ENCODE results near the gene RPL36AL.
"Not testable (repeated sequence)": the region's sequence is repeated elsewhere in the genome, so short reads cannot be mapped to it uniquely, and the experiment has no call there.

The RPL36AL gene

GRCh38 chr14:49620182-49621113, at the start of gene RPL36AL, which contains the start of gene MGAT2:
RPL36AL (minus strand) TSS chr14:49620626; CDS start chr14:49619104, 1,522 bp downstream.
MGAT2 (plus strand) TSS chr14:49620799; CDS start chr14:49621269, 470 bp downstream.
- H3K27me3 ChIP-seq = no peaks in the 10 kb centered on the region
- H3K36me3 ChIP-seq = peaks cover 50% of the 10 kb centered on the region
- H4K20me1 ChIP-seq = peaks cover 91% of the 10 kb centered on the region
- H3K9me3 ChIP-seq = no peaks in the 10 kb centered on the region
- peak within 1 kb of the TSS; percentile 95 for H3K27ac ChIP-seq
- no peak for TF ChIP-seq Cebpa-rat (IDR thresholded peaks at IDR 0.05)
- H3K4me2 ChIP-seq = peak within 1 kb of the TSS; percentile 94
- peak within 1 kb of the TSS; percentile 96 for H3K9ac ChIP-seq
- peaks cover 61% of the 10 kb centered on the region for H3K4me1 ChIP-seq
- peak within 1 kb of the TSS; percentile 85 for H3K4me3 ChIP-seq

GRCh38 chr14:49659526-49660455, 39.4 kb upstream of the RPL36AL start:
- H3K4me1 ChIP-seq = no peaks in the 10 kb centered on the region
- H3K36me3 ChIP-seq = peaks cover 43% of the 10 kb centered on the region
- H3K27ac ChIP-seq = no peak overlapping the region
- TF ChIP-seq Cebpa-rat (IDR thresholded peaks at IDR 0.05) = no peak
- no peak overlapping the region for H3K9ac ChIP-seq
- H3K4me2 ChIP-seq = no peak overlapping the region
- no peak overlapping the region for H3K4me3 ChIP-seq
- no peaks in the 10 kb centered on the region for H3K27me3 ChIP-seq
- no peaks in the 10 kb centered on the region for H3K9me3 ChIP-seq
- no peaks in the 10 kb centered on the region for H4K20me1 ChIP-seq

GRCh38 chr14:49657500-49657899, 37.1 kb upstream of the RPL36AL start:
- not testable (repeated sequence) for H3K27ac ChIP-seq, H4K20me1 ChIP-seq, H3K4me1 ChIP-seq, H3K9ac ChIP-seq, H3K4me3 ChIP-seq, H3K4me2 ChIP-seq, H3K9me3 ChIP-seq, H3K27me3 ChIP-seq
- peaks cover 46% of the 10 kb centered on the region for H3K36me3 ChIP-seq

DNA sequence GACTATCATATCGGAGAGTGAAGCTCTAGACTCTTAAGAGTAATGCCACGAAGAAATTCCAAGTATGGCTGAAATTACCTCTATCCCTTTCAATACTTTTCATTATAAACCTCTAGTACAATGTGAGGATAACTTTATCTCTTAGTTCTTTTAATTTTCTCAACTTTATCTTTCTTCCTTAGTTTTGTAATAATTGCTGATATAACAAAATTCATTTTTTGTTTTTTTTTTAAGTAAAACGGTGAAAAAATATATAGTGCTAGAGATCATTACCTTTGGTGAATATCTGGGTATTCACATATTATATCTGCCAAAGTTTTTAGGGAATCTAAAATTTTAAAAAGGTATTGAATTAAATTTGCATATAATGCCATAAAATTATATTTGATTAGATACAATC, 34.1 kb upstream of the RPL36AL start:
- Histone ChIP-seq H3K4me2 (no peak overlapping the region), H4K20me1 (no peaks in the 10 kb centered on the region; the same call in 1 of the 2 replicates), H3K9me3 (no peaks in the 10 kb centered on the region), H3K9ac (no peak overlapping the region), H3K4me1 (no peaks in the 10 kb centered on the region), H3K4me3 (no peak overlapping the region), H3K27ac (no peak overlapping the region), H3K36me3 (peaks cover 47% of the 10 kb centered on the region), H3K27me3 (no peaks in the 10 kb centered on the region)
- no peak for TF ChIP-seq Cebpa-rat (IDR thresholded peaks at IDR 0.05)

DNA sequence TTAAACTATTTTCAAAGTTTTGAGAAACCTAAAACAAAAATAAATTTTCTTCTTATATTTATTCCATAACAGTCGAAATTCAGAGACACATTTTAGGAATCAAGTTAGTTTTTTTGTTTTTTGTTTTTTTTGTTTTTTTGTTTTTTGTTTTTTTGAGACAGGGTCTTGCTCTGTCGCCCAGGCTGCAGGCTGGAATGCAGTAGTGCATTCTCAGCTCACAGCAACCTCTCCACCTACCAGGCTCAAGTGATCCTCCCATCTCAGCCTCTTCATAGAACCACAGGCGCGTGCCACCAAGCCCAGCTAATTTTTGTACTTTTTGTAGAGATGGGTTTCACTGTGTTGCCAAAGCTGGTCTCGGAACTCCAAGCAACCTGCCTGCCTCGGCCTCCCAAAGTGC, 33.1 kb upstream of the RPL36AL start:
- peaks cover 5% of the 10 kb centered on the region; the same call in 1 of the 2 replicates for H4K20me1 ChIP-seq
- no peak for TF ChIP-seq Cebpa-rat (IDR thresholded peaks at IDR 0.05)

GRCh38 chr14:49642163-49642562, 21.7 kb upstream of the RPL36AL start:
- Histone ChIP-seq H3K9ac (no peak overlapping the region; the same call in 1 of the 2 replicates), H3K9me3 (no peaks in the 10 kb centered on the region), H3K36me3 (peaks cover 66% of the 10 kb centered on the region), H3K27ac (peak overlapping the region; percentile 39; the same call in 1 of the 2 replicates), H4K20me1 (peaks cover 72% of the 10 kb centered on the region), H3K4me1 (peaks cover 23% of the 10 kb centered on the region), H3K4me3 (no peak overlapping the region), H3K27me3 (no peaks in the 10 kb centered on the region), H3K4me2 (peak overlapping the region; percentile 53)
- no peak for TF ChIP-seq Cebpa-rat (IDR thresholded peaks at IDR 0.05)

More for the DNA sequence above, 33.1 kb upstream of the RPL36AL start:
- H3K9me3 ChIP-seq = no peaks in the 10 kb centered on the region
- H3K9ac ChIP-seq = no peak overlapping the region
- H3K27me3 ChIP-seq = no peaks in the 10 kb centered on the region
- H3K27ac ChIP-seq = no peak overlapping the region
- no peaks in the 10 kb centered on the region for H3K4me1 ChIP-seq
- H3K36me3 ChIP-seq = peaks cover 54% of the 10 kb centered on the region
- no peak overlapping the region for H3K4me3 ChIP-seq
- no peak overlapping the region for H3K4me2 ChIP-seq

DNA sequence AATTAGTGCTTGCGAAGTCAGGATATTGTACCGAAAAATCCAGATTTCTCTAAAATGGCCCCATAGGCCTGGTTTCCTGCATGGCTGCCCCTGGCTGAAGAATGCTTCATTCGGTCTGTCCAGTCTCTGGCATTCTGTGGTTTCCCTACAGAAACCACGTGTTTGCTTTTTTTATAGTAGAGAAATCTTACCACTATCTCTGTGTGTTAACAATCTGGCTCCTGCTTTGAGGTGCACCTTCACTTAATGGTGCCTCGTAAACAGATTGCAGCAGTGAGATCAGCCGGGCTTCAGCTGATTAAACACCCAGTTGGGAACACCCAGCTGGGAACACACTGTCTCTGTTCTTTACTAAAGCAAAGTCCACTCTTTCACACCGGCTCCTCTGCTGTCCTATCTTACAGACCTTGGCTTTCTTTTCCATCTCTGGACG, 21.3 kb upstream of the RPL36AL start:
- Histone ChIP-seq H3K27ac (peak overlapping the region; percentile 39; the same call in 1 of the 2 replicates), H3K4me2 (peak overlapping the region; percentile 53)

GRCh38 chr14:49640540-49641417, 20.4 kb upstream of the RPL36AL start:
- Histone ChIP-seq H3K9me3 (no peaks in the 10 kb centered on the region), H3K4me3 (no peak overlapping the region), H3K4me1 (peaks cover 37% of the 10 kb centered on the region), H4K20me1 (peaks cover 77% of the 10 kb centered on the region), H3K27ac (no peak overlapping the region), H3K27me3 (no peaks in the 10 kb centered on the region), H3K36me3 (peaks cover 63% of the 10 kb centered on the region), H3K9ac (no peak overlapping the region), H3K4me2 (peak overlapping the region; percentile 53)
- peak; percentile 86; the same call in 1 of the 2 replicates for TF ChIP-seq Cebpa-rat (IDR thresholded peaks at IDR 0.05)

More for the DNA sequence above, 21.3 kb upstream of the RPL36AL start:
- H3K4me1 ChIP-seq = peaks cover 27% of the 10 kb centered on the region
- no peaks in the 10 kb centered on the region for H3K27me3 ChIP-seq
- H3K36me3 ChIP-seq = peaks cover 67% of the 10 kb centered on the region
- no peak overlapping the region for H3K4me3 ChIP-seq
- H4K20me1 ChIP-seq = peaks cover 76% of the 10 kb centered on the region
- TF ChIP-seq Cebpa-rat (IDR thresholded peaks at IDR 0.05) = no peak
- H3K9ac ChIP-seq = no peak overlapping the region; the same call in 1 of the 2 replicates
- no peaks in the 10 kb centered on the region for H3K9me3 ChIP-seq

Measured in BLaER1 (cell line).